Measurements from ENCODE around the gene STPG3.

DNA sequence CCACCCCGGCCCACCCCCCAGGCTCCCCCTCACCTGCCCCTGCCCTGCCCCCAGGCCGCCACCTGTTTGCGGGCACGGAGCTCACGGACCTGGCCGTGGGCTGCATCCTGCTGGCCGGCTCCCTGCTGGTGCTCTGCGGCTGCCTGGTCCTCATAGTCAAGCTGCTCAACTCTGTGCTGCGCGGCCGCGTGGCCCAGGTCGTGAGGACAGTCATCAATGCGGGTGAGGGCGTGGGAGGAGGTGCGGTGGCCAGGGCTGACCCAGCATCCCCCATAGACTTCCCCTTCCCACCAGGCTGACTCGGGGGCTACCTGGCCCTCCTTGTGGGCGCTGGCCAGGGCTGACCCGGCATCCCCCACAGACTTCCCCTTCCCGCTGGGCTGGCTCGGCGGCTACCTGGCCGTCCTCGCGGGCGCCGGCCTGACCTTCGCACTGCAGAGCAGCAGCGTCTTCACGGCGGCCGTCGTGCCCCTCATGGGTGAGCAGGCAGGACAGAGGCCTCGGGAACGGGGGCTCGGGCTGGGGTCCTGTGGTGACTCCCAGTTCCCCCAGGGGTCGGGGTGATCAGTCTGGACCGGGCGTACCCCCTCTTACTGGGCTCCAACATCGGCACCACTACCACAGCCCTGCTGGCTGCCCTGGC, 16.9 kb upstream of the STPG3 start:
- TF ChIP-seq, protein P1, sequence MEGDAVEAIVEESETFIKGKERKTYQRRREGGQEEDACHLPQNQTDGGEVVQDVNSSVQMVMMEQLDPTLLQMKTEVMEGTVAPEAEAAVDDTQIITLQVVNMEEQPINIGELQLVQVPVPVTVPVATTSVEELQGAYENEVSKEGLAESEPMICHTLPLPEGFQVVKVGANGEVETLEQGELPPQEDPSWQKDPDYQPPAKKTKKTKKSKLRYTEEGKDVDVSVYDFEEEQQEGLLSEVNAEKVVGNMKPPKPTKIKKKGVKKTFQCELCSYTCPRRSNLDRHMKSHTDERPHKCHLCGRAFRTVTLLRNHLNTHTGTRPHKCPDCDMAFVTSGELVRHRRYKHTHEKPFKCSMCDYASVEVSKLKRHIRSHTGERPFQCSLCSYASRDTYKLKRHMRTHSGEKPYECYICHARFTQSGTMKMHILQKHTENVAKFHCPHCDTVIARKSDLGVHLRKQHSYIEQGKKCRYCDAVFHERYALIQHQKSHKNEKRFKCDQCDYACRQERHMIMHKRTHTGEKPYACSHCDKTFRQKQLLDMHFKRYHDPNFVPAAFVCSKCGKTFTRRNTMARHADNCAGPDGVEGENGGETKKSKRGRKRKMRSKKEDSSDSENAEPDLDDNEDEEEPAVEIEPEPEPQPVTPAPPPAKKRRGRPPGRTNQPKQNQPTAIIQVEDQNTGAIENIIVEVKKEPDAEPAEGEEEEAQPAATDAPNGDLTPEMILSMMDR (IDR thresholded peaks at IDR 0.05; ENCODE audit: low read length), result no peak
- no peak for TF ChIP-seq EZH2 (optimal IDR thresholded peaks at IDR 0.05; ENCODE audit: low read depth, low read length)
- no peak for TF ChIP-seq EZH2phosphoT487 (IDR thresholded peaks at IDR 0.05; ENCODE audit: low read length)

Data from MM.1S (cell line).